K562 (cell line): ENCODE results near the gene NPC1L1. TPM values are rescaled to one million over a fixed set of nuclear protein-coding genes. Genes with fewer than 3 reads are reported as not detected.

Experiments
- ATAC-seq: fragments of 200-7000 bp; cut with Tn5 transposase; 3 replicates; pipeline ENCODE4 v1.9.1; 2020; ENCODE audit warnings: moderate library complexity
- BruUV-seq: library from RNA; stranded (reverse); fragments of 400-500 nt; replicated peaks from 2 replicates; lab custom pipeline; 2021; lab: Mats Ljungman, UMichigan
- CTCF ChIA-PET: fragments of 300-600 bp; formaldehyde crosslinking; extraction: SDS; loops from one replicate; lab custom pipeline; 2021; ENCODE audit warnings: low intra/inter-chr PET ratio; lab: Yijun Ruan, JAX
- POLR2A ChIA-PET: fragments of 300-600, 350-650 bp; sonication (Branson Sonifier 250); formaldehyde crosslinking; extraction: SDS; loops from one replicate; lab custom pipeline; 2021; ENCODE audit warnings: antibody characterized with exemption, inconsistent platforms; lab: Yijun Ruan, JAX
- DNase-seq, 4 experiments: peaks; one replicate each; pipeline versions ENCODE4 v3.0.0 to v3.0.0-alpha.2; 2011 to 2018; ENCODE audit warnings: low spot score in 3 of 4, mixed read lengths in 3 of 4; ENCODE audit errors: extremely low read depth in 1 of 4
- FAIRE-seq: peaks from 2 replicates; lab custom pipeline; 2011; peaks lifted over from hg19 to GRCh38; lab: Jason Lieb, UNC
- H2AFZ ChIP-seq: 2 replicates; pipeline ENCODE4 v1.6.0; 2011; ENCODE audit warnings: low read depth, low read length, control low read depth, inconsistent platforms
- H3K27ac ChIP-seq: fragments of 200-600 bp; 3 replicates; pipeline ENCODE4 v1.8.0; 2011; ENCODE audit warnings: low read depth, mild to moderate bottlenecking, control low read depth, inconsistent platforms, low read length, moderate library complexity, mixed read lengths; ENCODE audit errors: extremely low read depth
- H3K27me3 ChIP-seq, 2 experiments: fragments of 300-600 bp in 1 of 2; 2 replicates in 1 of 2; 3 replicates in 1 of 2; pipeline versions ENCODE4 v1.6.0 to v1.8.0; 2011; ENCODE audit warnings: inconsistent platforms in 2 of 2, low read length in 2 of 2, mild to moderate bottlenecking in 1 of 2, mixed read lengths in 1 of 2, moderate library complexity in 1 of 2; ENCODE audit not compliant: control insufficient read depth in 2 of 2, insufficient read depth in 2 of 2
- H3K36me3 ChIP-seq: fragments of 300-600 bp; 3 replicates; pipeline ENCODE4 v1.8.0; 2011; ENCODE audit warnings: mild to moderate bottlenecking, low read length, inconsistent platforms; ENCODE audit not compliant: control insufficient read depth, insufficient read depth
- H3K4me1 ChIP-seq, 2 experiments: fragments of 200-600 bp in 1 of 2; replicated peaks in 1 of 2; 2 replicates in 1 of 2; 3 replicates in 1 of 2; pipeline versions ENCODE4 v1.5.1 to v1.8.0; 2011; ENCODE audit warnings: inconsistent platforms in 2 of 2, low read length in 2 of 2, mild to moderate bottlenecking in 1 of 2, mixed read lengths in 1 of 2, moderate library complexity in 1 of 2; ENCODE audit not compliant: control insufficient read depth in 2 of 2, insufficient read depth in 2 of 2
- H3K4me2 ChIP-seq: 2 replicates; pipeline ENCODE4 v1.6.1; 2011; ENCODE audit warnings: low read length, control low read depth, inconsistent platforms, mixed read lengths; ENCODE audit not compliant: insufficient read depth
- H3K4me3 ChIP-seq: fragments of 200-600 bp; sonication (generic), shearing (Covaris generic); 2 replicates; pipeline ENCODE4 v1.5.1; 2016; ENCODE audit warnings: control low read depth, inconsistent platforms
- H3K79me2 ChIP-seq: fragments of 200-600 bp; 3 replicates; pipeline ENCODE4 v1.8.0; 2011; ENCODE audit warnings: low read length, inconsistent platforms; ENCODE audit not compliant: control insufficient read depth, insufficient read depth
- H3K9ac ChIP-seq, 2 experiments: 2 replicates each; pipeline versions ENCODE4 v1.6.0 to v1.6.1; 2011; ENCODE audit warnings: low read depth in 2 of 2, low read length in 2 of 2, control low read depth in 1 of 2, inconsistent platforms in 1 of 2, mild to moderate bottlenecking in 1 of 2, mixed read lengths in 1 of 2; ENCODE audit not compliant: insufficient read depth in 1 of 2
- H3K9me1 ChIP-seq: one replicate; pipeline ENCODE4 v1.6.0; 2011; ENCODE audit warnings: inconsistent platforms, mild to moderate bottlenecking, low read length, moderate library complexity; ENCODE audit not compliant: control insufficient read depth, insufficient read depth
- H3K9me3 ChIP-seq: replicated peaks from 2 replicates; pipeline ENCODE4 v1.5.1; 2011; ENCODE audit warnings: low read depth, low read length, inconsistent platforms; ENCODE audit not compliant: control insufficient read depth, insufficient read depth
- H4K20me1 ChIP-seq: replicated peaks from 2 replicates; pipeline ENCODE4 v1.6.1; 2011; ENCODE audit warnings: low read length, inconsistent platforms, mixed read lengths; ENCODE audit not compliant: control insufficient read depth, insufficient read depth
- ARHGAP35 ChIP-seq: fragments of 450-650 bp; IDR thresholded peaks from 2 replicates; pipeline ENCODE4 v1.6.1; 2018; ENCODE audit not compliant: partially characterized antibody
- ATF6 ChIP-seq: sonication (generic); formaldehyde crosslinking; IDR thresholded peaks from 2 replicates; pipeline ENCODE4 v1.4.0; 2020; ENCODE audit warnings: mild to moderate bottlenecking, missing genetic modification reagents
- BRCA1 ChIP-seq, 2 experiments: fragments of 450-650 bp in 1 of 2; sonication (generic) in 1 of 2; formaldehyde crosslinking in 1 of 2; IDR thresholded peaks; 2 replicates each; pipeline versions ENCODE4 v1.5.0 to v1.6.1; 2017 to 2020; ENCODE audit warnings: mild to moderate bottlenecking in 1 of 2, missing genetic modification reagents in 1 of 2
- DMBX1 ChIP-seq: fragments of 250-450 bp; sonication (Bioruptor Pico); IDR thresholded peaks from 2 replicates; pipeline ENCODE4 v1.8.0; 2022; ENCODE audit warnings: inconsistent platforms, mild to moderate bottlenecking, moderate library complexity, borderline replicate concordance
- E2F8 ChIP-seq: fragments of 450-650 bp; IDR thresholded peaks from 2 replicates; pipeline ENCODE4 v1.7.1; 2018; ENCODE audit warnings: mild to moderate bottlenecking, low read depth; ENCODE audit not compliant: partially characterized antibody
- EGR1 ChIP-seq: fragments of 450-650 bp; conservative IDR thresholded peaks from 2 replicates; pipeline ENCODE4 v1.6.1; 2017; ENCODE audit warnings: mild to moderate bottlenecking
- HEY1 ChIP-seq: fragments of 250-450 bp; sonication (Bioruptor Pico); IDR thresholded peaks from 2 replicates; pipeline ENCODE4 v1.5.0; 2020; ENCODE audit warnings: mild to moderate bottlenecking, moderate library complexity, borderline replicate concordance
- KAT8 ChIP-seq: fragments of 450-650 bp; IDR thresholded peaks from 2 replicates; pipeline ENCODE4 v1.6.1; 2016; ENCODE audit warnings: low read depth, mild to moderate bottlenecking
- PHF21A ChIP-seq: fragments of 450-650 bp; IDR thresholded peaks from 2 replicates; pipeline ENCODE4 v1.6.1; 2017; ENCODE audit warnings: low read depth, borderline replicate concordance
- RAD21 ChIP-seq, 2 experiments: fragments of 250-450 bp in 1 of 2; fragments of 450-650 bp in 1 of 2; sonication (Bioruptor Pico) in 1 of 2; formaldehyde crosslinking in 1 of 2; IDR thresholded peaks in 1 of 2; conservative IDR thresholded peaks in 1 of 2; 2 replicates each; pipeline versions ENCODE4 v1.4.0 to v1.8.0; 2020 to 2022; ENCODE audit warnings: mild to moderate bottlenecking in 2 of 2, moderate library complexity in 1 of 2
- RBM22 ChIP-seq: fragments of 200-400 bp; formaldehyde crosslinking; IDR thresholded peaks from 2 replicates; pipeline ENCODE4 v1.6.1; 2018; ENCODE audit warnings: low read length, low read depth; ENCODE audit not compliant: poor library complexity, severe bottlenecking
- SIRT6 ChIP-seq: IDR thresholded peaks from one replicate; pipeline ENCODE4 v1.6.1; 2012; ENCODE audit warnings: low read depth, mild to moderate bottlenecking, control low read depth, inconsistent platforms, low read length, moderate library complexity
- TRIM25 ChIP-seq: fragments of 450-650 bp; IDR thresholded peaks from 2 replicates; pipeline ENCODE4 v1.7.0; 2016; ENCODE audit warnings: borderline replicate concordance
- ZNF253 ChIP-seq: fragments of 250-450 bp; sonication (Bioruptor Pico); conservative IDR thresholded peaks from 2 replicates; pipeline ENCODE4 v1.6.1; 2021; ENCODE audit warnings: mild to moderate bottlenecking
- ZNF551 ChIP-seq: fragments of 250-450 bp; sonication (Bioruptor Pico); IDR thresholded peaks from 2 replicates; pipeline ENCODE4 v1.5.0; 2021; ENCODE audit warnings: mild to moderate bottlenecking, moderate library complexity
- ZNF695 ChIP-seq: fragments of 450-650 bp; formaldehyde crosslinking; IDR thresholded peaks from 2 replicates; pipeline ENCODE4 v1.4.0; 2020; ENCODE audit warnings: mild to moderate bottlenecking, moderate library complexity
- WGBS: fragments of 100-300 bp; shearing (Covaris generic); methylation state at CpG from one replicate; pipeline ENCODE4 v1.1.6; 2016; ENCODE audit warnings: low coverage, mixed read lengths; ENCODE audit not compliant: insufficient coverage; ENCODE audit errors: missing lambda C conversion rate; 5-methylcytosine and 5-hydroxymethylcytosine counted together
- in situ Hi-C: fragments of 300-500 bp; cut with MboI; formaldehyde crosslinking; loops from 4 replicates; pipeline ENCODE4 v1.15.0; 2018; ENCODE audit warnings: inconsistent platforms, mixed read lengths
- intact Hi-C: fragments of 100-400 bp; cut with micrococcal nuclease; formaldehyde crosslinking; loops from 2 replicates; pipeline ENCODE4 v1.14.2; 2022
- polyA plus RNA-seq, 8 experiments: library from polyadenylated mRNA; depleted of rRNA in 4 of 8; stranded (reverse) in 5 of 8; unstranded in 3 of 8; fragments of >200 nt; fragmentation: Nextera tagmentation in 2 of 8; fragmentation: Illumina TruSeq in 1 of 8; extraction: Ambion mirVana in 2 of 8; extraction: Trizol in 1 of 8; gene quantifications; 2 replicates each; pipeline versions ENCODE4 v1.2.1 to v1.2.3, GENCODE V29; 2011 to 2014; ENCODE audit warnings: inconsistent platforms in 1 of 8, missing spikeins in 1 of 8
- total RNA-seq, 7 experiments: library from RNA; depleted of rRNA in 6 of 7; stranded (reverse); fragments of >200 nt in 6 of 7; fragmentation: Illumina TruSeq in 2 of 7; extraction: Trizol in 2 of 7; gene quantifications; 2 replicates each; pipeline versions ENCODE4 v1.2.1 to v1.2.3, GENCODE V29; 2011 to 2021; ENCODE audit warnings: low replicate concordance in 1 of 7

Gene NPC1L1
- total and polyA plus RNA-seq, 9 of the 15 experiments (the other 6 are each of a cell fraction or from before 2014, with no cell fraction given), result 0.01 to 0.18 (median 0.07) TPM; not detected in 4

GRCh38 chr7:44508328-44509030 is 32.7 kb downstream of the NPC1L1 start:
- 0% methylated on average over 2 of the region's 2 CpGs for WGBS
- H3K4me2 ChIP-seq, result no peak overlapping the region
- no peak for DNase-seq
- H3K9me3 ChIP-seq, result peaks cover 2% of the 10 kb centered on the region; the same call in 1 of the 2 replicates
- H3K36me3 ChIP-seq, result no peaks in the 10 kb centered on the region
- H3K27me3 ChIP-seq, result no peaks in the 10 kb centered on the region
- H2AFZ ChIP-seq, result no peak overlapping the region
- H3K9ac ChIP-seq, result no peak overlapping the region
- ChIA-PET CTCF (no interaction called here), POLR2A (no interaction called here)
- no TSS peak for BruUV-seq
- intact Hi-C loops, result no loop called here
- no peaks in the 10 kb centered on the region for H4K20me1 ChIP-seq
- no peak for FAIRE-seq
- no peaks in the 10 kb centered on the region for H3K4me1 ChIP-seq
- H3K79me2 ChIP-seq, result no peaks in the 10 kb centered on the region
- no peak for ATAC-seq
- in situ Hi-C loops, result no loop called here
- H3K9me1 ChIP-seq, result no peaks in the 10 kb centered on the region
- no peak overlapping the region for H3K27ac ChIP-seq
- H3K4me3 ChIP-seq, result no peak overlapping the region
- no peak for TF ChIP-seq ZNF253 (CRISPR knock-in tag)
- TF ChIP-seq ARHGAP35, result no peak
- no peak for TF ChIP-seq EGR1
- TF ChIP-seq ZNF695 (CRISPR knock-in tag), result no peak
- no peak for TF ChIP-seq SIRT6
- no peak for TF ChIP-seq ATF6
- TF ChIP-seq E2F8, result no peak
- no peak for TF ChIP-seq DMBX1 (CRISPR knock-in tag)
- TF ChIP-seq PHF21A, result no peak
- no peak for TF ChIP-seq HEY1 (CRISPR knock-in tag)
- no peak for TF ChIP-seq KAT8
- TF ChIP-seq RAD21 (CRISPR knock-in tag; conservative IDR thresholded peaks at IDR 0.05 in 1 of 2, IDR thresholded peaks at IDR 0.05 in 1 of 2), result no peak
- no peak for TF ChIP-seq RBM22
- TF ChIP-seq ZNF551 (CRISPR knock-in tag), result no peak
- TF ChIP-seq BRCA1 (IDR thresholded peaks at IDR 0.05), result no peak
- no peak for TF ChIP-seq BRCA1 (CRISPR knock-in tag; IDR thresholded peaks at IDR 0.05)
- TF ChIP-seq TRIM25, result no peak
